ENCODE results near the gene HTR1E.

GRCh38 chr6:87012035-87012434 is 74.7 kb downstream of the HTR1E start:
- no peak for TF ChIP-seq EGR1 (IDR thresholded peaks at IDR 0.05)
- TF ChIP-seq, protein P1, sequence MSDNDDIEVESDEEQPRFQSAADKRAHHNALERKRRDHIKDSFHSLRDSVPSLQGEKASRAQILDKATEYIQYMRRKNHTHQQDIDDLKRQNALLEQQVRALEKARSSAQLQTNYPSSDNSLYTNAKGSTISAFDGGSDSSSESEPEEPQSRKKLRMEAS (IDR thresholded peaks at IDR 0.05), result no peak
- TF ChIP-seq RAD21 (IDR thresholded peaks at IDR 0.05; ENCODE audit: low read depth), result no peak
- TF ChIP-seq, protein P2, sequence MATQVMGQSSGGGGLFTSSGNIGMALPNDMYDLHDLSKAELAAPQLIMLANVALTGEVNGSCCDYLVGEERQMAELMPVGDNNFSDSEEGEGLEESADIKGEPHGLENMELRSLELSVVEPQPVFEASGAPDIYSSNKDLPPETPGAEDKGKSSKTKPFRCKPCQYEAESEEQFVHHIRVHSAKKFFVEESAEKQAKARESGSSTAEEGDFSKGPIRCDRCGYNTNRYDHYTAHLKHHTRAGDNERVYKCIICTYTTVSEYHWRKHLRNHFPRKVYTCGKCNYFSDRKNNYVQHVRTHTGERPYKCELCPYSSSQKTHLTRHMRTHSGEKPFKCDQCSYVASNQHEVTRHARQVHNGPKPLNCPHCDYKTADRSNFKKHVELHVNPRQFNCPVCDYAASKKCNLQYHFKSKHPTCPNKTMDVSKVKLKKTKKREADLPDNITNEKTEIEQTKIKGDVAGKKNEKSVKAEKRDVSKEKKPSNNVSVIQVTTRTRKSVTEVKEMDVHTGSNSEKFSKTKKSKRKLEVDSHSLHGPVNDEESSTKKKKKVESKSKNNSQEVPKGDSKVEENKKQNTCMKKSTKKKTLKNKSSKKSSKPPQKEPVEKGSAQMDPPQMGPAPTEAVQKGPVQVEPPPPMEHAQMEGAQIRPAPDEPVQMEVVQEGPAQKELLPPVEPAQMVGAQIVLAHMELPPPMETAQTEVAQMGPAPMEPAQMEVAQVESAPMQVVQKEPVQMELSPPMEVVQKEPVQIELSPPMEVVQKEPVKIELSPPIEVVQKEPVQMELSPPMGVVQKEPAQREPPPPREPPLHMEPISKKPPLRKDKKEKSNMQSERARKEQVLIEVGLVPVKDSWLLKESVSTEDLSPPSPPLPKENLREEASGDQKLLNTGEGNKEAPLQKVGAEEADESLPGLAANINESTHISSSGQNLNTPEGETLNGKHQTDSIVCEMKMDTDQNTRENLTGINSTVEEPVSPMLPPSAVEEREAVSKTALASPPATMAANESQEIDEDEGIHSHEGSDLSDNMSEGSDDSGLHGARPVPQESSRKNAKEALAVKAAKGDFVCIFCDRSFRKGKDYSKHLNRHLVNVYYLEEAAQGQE (IDR thresholded peaks at IDR 0.05; ENCODE audit: low read depth), result no peak
- TF ChIP-seq TEAD4 (IDR thresholded peaks at IDR 0.05), result no peak
- no peak for TF ChIP-seq TAF1 (IDR thresholded peaks at IDR 0.05; ENCODE audit: low read depth)
- TF ChIP-seq YY1 (IDR thresholded peaks at IDR 0.05; ENCODE audit: low read depth), result no peak
- no peak for TF ChIP-seq CREB1 (IDR thresholded peaks at IDR 0.05; ENCODE audit: low read depth)
- TF ChIP-seq EP300 (IDR thresholded peaks at IDR 0.05; ENCODE audit: borderline replicate concordance), result no peak
- no peak for TF ChIP-seq ZBTB7A (IDR thresholded peaks at IDR 0.05; ENCODE audit: low read depth)

All from Ishikawa (cell line).